ENCODE results near the gene TFRC.
"Not testable (repeated sequence)": the region's sequence is repeated elsewhere in the genome, so short reads cannot be mapped to it uniquely, and the experiment has no call there.

The TFRC gene

GRCh38 chr3:196002721-196003120 is 79.2 kb downstream of the TFRC start:
- not testable (repeated sequence) for DNase-seq

GRCh38 chr3:196001240-196001639 is 80.7 kb downstream of the TFRC start:
- not testable (repeated sequence) for DNase-seq

- DNase-seq = not testable (repeated sequence)
These were observed 81.4 kb downstream of the TFRC start for GRCh38 chr3:196000360-196000950.

- no peak for DNase-seq
These were observed 82.0 kb downstream of the TFRC start for GRCh38 chr3:195999896-196000295.

All from inflammatory macrophage (primary cell).